ENCODE measurements around the gene KSR2.
"Not testable (repeated sequence)": the region's sequence is repeated elsewhere in the genome, so short reads cannot be mapped to it uniquely, and the experiment has no call there.

KSR2 gene

GRCh38 chr12:117821480-117822175 lies 147.2 kb downstream of the KSR2 start:
- no peak for ATAC-seq (ENCODE audit: low read depth)
- no peaks in the 10 kb centered on the region for H3K36me3 Mint-ChIP-seq

DNA sequence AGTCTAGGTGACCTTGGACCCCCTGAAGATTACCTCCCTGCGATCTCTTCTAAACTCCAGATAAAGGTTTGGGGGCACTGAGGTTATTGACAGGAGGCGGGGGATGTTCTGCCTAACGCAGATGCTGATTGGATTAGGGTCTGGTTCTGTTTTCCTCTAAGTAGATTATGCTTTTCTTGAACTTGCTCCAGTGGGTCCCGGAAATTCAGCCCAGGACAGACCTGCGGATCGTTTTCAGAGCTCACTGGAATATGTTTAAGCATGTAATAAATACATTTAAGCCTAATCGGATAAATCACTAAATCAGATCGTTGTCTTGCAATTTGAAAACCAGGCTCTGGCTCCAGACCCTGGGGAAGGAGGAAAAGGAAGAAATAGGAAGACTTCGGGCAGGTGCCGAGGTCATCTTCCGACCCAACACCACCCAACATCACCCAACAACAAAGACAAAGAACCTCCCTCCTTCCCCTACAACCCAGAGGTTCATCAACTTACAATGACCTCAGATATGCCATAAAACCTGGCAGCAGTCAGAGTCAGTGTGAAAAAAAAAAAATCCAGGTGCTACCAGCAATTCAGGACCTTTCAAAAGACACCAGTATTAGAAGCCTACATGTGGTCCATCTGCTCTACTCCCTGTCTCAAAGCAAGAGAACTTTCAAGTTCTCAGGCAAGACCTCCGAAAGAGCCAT lies 148.4 kb downstream of the KSR2 start:
- Mint-ChIP-seq H3K4me3 (no peak overlapping the region), H3K4me1 (no peaks in the 10 kb centered on the region), H3K36me3 (no peaks in the 10 kb centered on the region), H3K27ac (no peak overlapping the region), H3K27me3 (peaks cover 3% of the 10 kb centered on the region), H3K9me3 (peaks cover 9% of the 10 kb centered on the region)
- ATAC-seq (ENCODE audit: low read depth) (no peak), DNase-seq (ENCODE audit: low spot score in 2 of 2) (no peak)

More at GRCh38 chr12:117821480-117822175, 147.2 kb downstream of the KSR2 start:
- Mint-ChIP-seq H3K4me1 (no peaks in the 10 kb centered on the region), H3K9me3 (peaks cover 9% of the 10 kb centered on the region), H3K27ac (no peak overlapping the region), H3K4me3 (no peak overlapping the region), H3K27me3 (peaks cover 3% of the 10 kb centered on the region)
- DNase-seq (ENCODE audit: low spot score in 2 of 2) = no peak

DNA sequence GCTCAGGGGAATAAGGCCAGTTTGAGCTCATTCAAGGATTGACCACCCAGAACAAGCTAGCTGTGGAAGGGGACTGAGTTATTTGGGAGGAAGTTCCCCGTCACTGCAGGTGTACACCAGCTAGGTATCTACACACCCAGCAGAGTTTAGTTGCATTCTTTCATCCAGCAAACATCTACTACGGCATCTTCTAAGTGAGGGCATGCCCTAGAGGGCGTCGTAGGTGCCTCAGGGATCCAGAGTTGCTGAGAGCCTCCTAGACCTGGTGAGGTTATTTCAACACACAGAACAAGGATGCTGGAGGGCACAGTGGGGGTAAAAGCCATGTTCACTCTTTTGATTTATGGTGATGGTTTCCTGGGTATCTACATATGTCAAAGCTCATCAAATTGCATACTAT lies 149.6 kb downstream of the KSR2 start:
- Mint-ChIP-seq H3K27me3 (peaks cover 3% of the 10 kb centered on the region), H3K36me3 (no peaks in the 10 kb centered on the region), H3K4me3 (no peak overlapping the region), H3K9me3 (peaks cover 10% of the 10 kb centered on the region), H3K4me1 (no peaks in the 10 kb centered on the region), H3K27ac (no peak overlapping the region)
- no peak for ATAC-seq (ENCODE audit: low read depth)
- no peak for DNase-seq (ENCODE audit: low spot score in 2 of 2)

DNA sequence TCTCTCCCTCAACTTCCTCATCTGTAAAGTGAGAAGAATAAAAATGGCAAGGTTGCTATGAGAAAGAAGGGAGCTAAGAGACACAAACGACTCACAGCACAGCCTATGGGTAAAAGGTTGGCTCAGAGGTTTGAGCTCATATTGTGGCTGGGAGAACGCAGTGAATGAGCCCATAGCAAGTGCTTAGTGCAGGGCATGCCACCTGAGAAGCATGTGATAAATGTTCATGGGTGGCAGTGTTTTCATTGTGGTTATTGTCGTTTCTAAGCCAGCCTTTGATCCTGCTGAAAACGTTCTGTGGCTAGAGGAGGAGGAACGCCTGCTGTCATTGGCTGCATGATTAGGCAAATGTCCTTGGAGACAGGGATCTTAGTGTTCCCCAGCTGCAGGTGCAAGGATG lies 150.4 kb downstream of the KSR2 start:
- Mint-ChIP-seq H3K9me3 (peaks cover 10% of the 10 kb centered on the region), H3K4me3 (no peak overlapping the region), H3K4me1 (no peaks in the 10 kb centered on the region), H3K27me3 (peaks cover 3% of the 10 kb centered on the region), H3K27ac (no peak overlapping the region), H3K36me3 (no peaks in the 10 kb centered on the region)
- no peak for ATAC-seq (ENCODE audit: low read depth)
- DNase-seq (ENCODE audit: low spot score in 2 of 2) = no peak

DNA sequence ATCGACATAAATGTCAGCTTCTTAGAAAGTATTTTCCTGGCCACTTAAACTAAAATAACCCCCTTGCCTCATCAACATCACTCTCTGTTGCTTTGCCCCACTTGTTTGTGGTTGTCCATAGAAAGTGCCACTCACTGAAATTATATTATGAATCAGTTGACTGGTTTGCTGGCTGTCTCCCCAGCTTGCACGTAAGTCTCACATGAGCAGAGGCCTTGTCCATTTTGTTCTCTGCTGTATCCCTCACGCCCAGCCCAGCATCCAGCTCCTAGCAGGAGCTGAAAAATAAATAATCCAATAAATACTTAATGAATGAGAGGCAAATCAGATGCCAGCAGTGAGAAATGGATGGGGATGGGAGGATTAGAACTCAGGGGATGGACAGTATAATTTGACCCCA lies 159.3 kb downstream of the KSR2 start:
- Mint-ChIP-seq H3K36me3 (no peaks in the 10 kb centered on the region), H3K4me1 (no peaks in the 10 kb centered on the region)
- DNase-seq (ENCODE audit: low spot score in 2 of 2) = no peak

DNA sequence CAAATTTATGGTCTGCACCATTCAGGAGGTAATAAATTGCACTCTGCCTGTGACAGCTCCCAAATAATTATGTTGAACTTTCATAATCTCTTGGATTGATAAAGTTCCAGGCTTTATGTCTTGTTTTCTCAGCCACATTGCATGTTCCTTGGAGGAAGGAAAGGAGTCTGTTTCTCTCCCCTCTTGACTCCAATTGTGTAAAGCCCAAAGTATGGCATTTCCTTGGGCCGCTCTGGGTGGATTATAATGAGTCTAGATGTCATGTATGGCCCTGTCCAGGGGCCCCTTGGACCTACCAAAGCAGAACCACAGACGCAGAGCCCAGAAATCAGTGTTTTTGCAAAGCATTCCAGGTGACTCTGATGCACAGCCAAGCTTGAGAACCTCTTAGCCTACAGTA lies 160.8 kb downstream of the KSR2 start:
- Mint-ChIP-seq H3K4me3 (no peak overlapping the region), H3K9me3 (no peaks in the 10 kb centered on the region), H3K27me3 (peaks cover 9% of the 10 kb centered on the region), H3K36me3 (no peaks in the 10 kb centered on the region), H3K4me1 (no peaks in the 10 kb centered on the region), H3K27ac (no peak overlapping the region)
- no peak for ATAC-seq (ENCODE audit: low read depth)
- no peak for DNase-seq (ENCODE audit: low spot score in 2 of 2)

More for the DNA sequence above, 159.3 kb downstream of the KSR2 start:
- no peak for ATAC-seq (ENCODE audit: low read depth)
- no peak overlapping the region for H3K27ac Mint-ChIP-seq
- H3K27me3 Mint-ChIP-seq = peaks cover 9% of the 10 kb centered on the region
- no peak overlapping the region for H3K4me3 Mint-ChIP-seq
- peaks cover 2% of the 10 kb centered on the region for H3K9me3 Mint-ChIP-seq

GRCh38 chr12:117807355-117807754 lies 161.4 kb downstream of the KSR2 start:
- Mint-ChIP-seq H3K27me3 (peaks cover 9% of the 10 kb centered on the region), H3K4me3 (no peak overlapping the region), H3K36me3 (no peaks in the 10 kb centered on the region), H3K4me1 (no peaks in the 10 kb centered on the region), H3K27ac (no peak overlapping the region), H3K9me3 (no peaks in the 10 kb centered on the region)
- ATAC-seq (ENCODE audit: low read depth) (no peak), DNase-seq (ENCODE audit: low spot score in 2 of 2) (no peak)

DNA sequence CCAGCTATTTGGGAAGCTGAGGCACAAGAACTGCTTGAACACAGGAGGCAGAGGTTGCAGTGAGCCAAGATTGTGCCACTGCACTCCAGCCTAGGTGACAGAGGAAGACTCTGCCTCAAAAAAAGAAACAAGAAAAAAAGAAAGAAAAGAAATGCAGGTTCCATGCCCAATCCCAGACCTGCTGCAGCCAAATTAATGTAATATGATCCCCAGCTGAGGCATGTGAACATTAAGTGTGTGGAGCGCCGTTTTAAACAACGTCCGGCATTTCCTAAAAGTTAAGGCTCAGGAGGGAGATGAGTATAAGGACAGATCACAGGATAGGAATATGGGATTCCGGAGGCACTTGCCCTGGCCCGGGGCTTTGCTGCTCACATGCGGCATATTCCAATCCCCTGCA lies 162.9 kb downstream of the KSR2 start:
- Mint-ChIP-seq H3K27ac (no peak overlapping the region), H3K4me1 (no peaks in the 10 kb centered on the region), H3K36me3 (no peaks in the 10 kb centered on the region), H3K9me3 (no peaks in the 10 kb centered on the region), H3K4me3 (no peak overlapping the region), H3K27me3 (peaks cover 8% of the 10 kb centered on the region)
- ATAC-seq (ENCODE audit: low read depth) (no peak), DNase-seq (ENCODE audit: low spot score in 2 of 2) (no peak)

DNA sequence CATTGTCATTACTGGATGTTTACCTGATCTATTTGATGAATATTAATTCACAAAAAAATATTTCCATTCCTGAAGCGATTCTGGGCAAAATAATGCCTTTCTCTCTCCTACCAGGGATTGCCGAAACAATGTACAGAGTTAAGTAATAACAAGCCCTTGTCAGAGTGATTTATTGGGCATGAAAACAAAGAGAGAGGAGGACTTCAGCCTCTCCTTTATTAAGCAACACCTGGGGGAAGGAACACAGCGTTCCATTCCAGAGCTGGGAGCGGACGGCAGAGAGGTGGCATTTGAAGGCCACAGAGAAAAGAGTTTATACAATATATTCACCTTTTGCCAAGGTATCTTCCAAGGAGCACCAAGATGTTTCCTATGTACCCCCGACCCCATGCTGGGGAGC lies 165.8 kb downstream of the KSR2 start:
- no peak overlapping the region for H3K27ac Mint-ChIP-seq
- no peak overlapping the region for H3K4me3 Mint-ChIP-seq

DNA sequence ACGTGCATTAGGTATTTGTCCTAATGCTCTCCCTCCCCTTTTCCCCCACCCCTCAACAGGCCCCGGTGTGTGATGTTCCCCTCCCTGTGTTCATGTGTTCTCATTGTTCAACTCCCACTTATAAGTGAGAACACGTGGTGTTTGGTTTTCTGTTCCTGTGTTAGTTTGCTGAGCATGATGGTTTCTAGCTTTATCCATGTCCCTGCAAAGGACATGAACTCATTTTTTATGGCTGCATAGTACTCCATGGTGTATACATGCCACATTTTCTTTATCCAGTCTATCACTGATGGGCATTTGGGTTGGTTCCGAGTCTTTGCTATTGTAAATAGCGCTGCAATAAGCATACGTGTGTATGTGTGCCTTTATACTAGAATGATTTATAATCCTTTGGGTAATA lies 168.1 kb downstream of the KSR2 start:
- not testable (repeated sequence) for H3K9me3 Mint-ChIP-seq; H3K4me3 Mint-ChIP-seq; ATAC-seq (ENCODE audit: low read depth); DNase-seq (ENCODE audit: low spot score in 2 of 2); H3K36me3 Mint-ChIP-seq; H3K27me3 Mint-ChIP-seq; H3K4me1 Mint-ChIP-seq; H3K27ac Mint-ChIP-seq

More for the DNA sequence above, 165.8 kb downstream of the KSR2 start:
- Mint-ChIP-seq H3K9me3 (peaks cover 1% of the 10 kb centered on the region), H3K4me1 (no peaks in the 10 kb centered on the region), H3K27me3 (no peaks in the 10 kb centered on the region), H3K36me3 (no peaks in the 10 kb centered on the region)
- no peak for ATAC-seq (ENCODE audit: low read depth)
- DNase-seq (ENCODE audit: low spot score in 2 of 2) = no peak

GRCh38 chr12:117797202-117797601 lies 171.6 kb downstream of the KSR2 start:
- no peaks in the 10 kb centered on the region for H3K4me1 Mint-ChIP-seq
- H3K4me3 Mint-ChIP-seq = no peak overlapping the region
- H3K36me3 Mint-ChIP-seq = no peaks in the 10 kb centered on the region
- no peak overlapping the region for H3K27ac Mint-ChIP-seq
- H3K27me3 Mint-ChIP-seq = no peaks in the 10 kb centered on the region
- H3K9me3 Mint-ChIP-seq = peaks cover 5% of the 10 kb centered on the region
- ATAC-seq (ENCODE audit: low read depth) (no peak), DNase-seq (ENCODE audit: low spot score in 2 of 2) (no peak)

DNA sequence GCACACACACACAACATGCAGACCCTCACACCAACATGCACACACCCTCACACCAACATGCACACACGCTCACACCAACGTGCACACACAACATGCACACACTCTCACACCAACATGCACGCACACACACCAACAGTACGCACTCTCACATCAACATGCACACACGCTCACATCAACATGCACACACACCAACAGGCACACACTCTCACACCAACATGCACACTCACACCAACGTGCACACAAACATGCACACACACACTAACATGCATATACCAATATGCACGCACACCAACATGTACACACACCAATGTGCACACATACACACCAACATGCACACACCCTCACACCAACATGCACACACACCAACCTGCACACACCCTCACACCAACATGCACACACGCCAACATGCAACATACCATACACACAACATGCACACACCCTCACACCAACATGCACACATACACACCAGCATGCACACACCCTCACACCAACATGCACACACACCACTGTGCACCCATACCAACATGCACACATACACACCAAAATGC lies 175.8 kb downstream of the KSR2 start:
- Mint-ChIP-seq H3K4me3 (no peak overlapping the region), H3K9me3 (peaks cover 3% of the 10 kb centered on the region), H3K27me3 (peaks cover 1% of the 10 kb centered on the region), H3K4me1 (no peaks in the 10 kb centered on the region), H3K27ac (no peak overlapping the region), H3K36me3 (no peaks in the 10 kb centered on the region)
- DNase-seq (ENCODE audit: low spot score in 2 of 2) = no peak
- no peak for ATAC-seq (ENCODE audit: low read depth)

- ATAC-seq (ENCODE audit: low read depth) (no peak), DNase-seq (ENCODE audit: low spot score in 2 of 2) (no peak)
- peaks cover 3% of the 10 kb centered on the region for H3K9me3 Mint-ChIP-seq
- no peak overlapping the region for H3K4me3 Mint-ChIP-seq
- peaks cover 1% of the 10 kb centered on the region for H3K27me3 Mint-ChIP-seq
- no peaks in the 10 kb centered on the region for H3K4me1 Mint-ChIP-seq
- H3K36me3 Mint-ChIP-seq = no peaks in the 10 kb centered on the region
- H3K27ac Mint-ChIP-seq = no peak overlapping the region
These were observed 176.3 kb downstream of the KSR2 start for GRCh38 chr12:117792471-117792870.

DNA sequence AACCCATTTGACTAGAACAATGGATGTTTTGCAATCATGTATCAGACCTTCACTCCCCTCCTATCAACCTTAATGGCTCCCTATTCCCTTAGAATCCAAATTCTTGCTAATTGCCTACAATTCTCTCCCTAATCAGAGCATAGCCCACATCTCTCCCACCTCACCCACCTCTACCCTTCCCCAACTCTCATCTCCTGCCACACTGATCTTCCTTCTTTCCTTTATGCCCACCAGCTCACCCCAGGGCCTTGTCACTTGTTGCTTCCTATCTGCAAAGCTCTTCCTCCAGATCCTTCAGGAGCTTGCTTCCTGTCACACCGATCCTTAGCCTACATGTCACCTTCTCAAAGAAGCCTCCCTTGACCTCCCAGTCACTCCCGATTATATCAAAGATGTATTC lies 177.8 kb downstream of the KSR2 start:
- no peaks in the 10 kb centered on the region for H3K4me1 Mint-ChIP-seq
- H3K27ac Mint-ChIP-seq = no peak overlapping the region
- peaks cover 4% of the 10 kb centered on the region for H3K27me3 Mint-ChIP-seq
- no peak overlapping the region for H3K4me3 Mint-ChIP-seq
- H3K9me3 Mint-ChIP-seq = peaks cover 2% of the 10 kb centered on the region
- DNase-seq (ENCODE audit: low spot score in 2 of 2) (no peak), ATAC-seq (ENCODE audit: low read depth) (no peak)
- no peaks in the 10 kb centered on the region for H3K36me3 Mint-ChIP-seq

All from memory B cell (primary cell).